ENCODE data around the gene CACNA2D3.

The CACNA2D3 gene

GRCh38 chr3:54827056-54827687 lies 704.8 kb downstream of the CACNA2D3 start:
- DNase-seq: peak; percentile 14

GRCh38 chr3:54827776-54828175 lies 705.4 kb downstream of the CACNA2D3 start:
- DNase-seq: no peak

GRCh38 chr3:54830658-54831057 lies 708.3 kb downstream of the CACNA2D3 start:
- peak; percentile 19 for DNase-seq

GRCh38 chr3:54831112-54831511 lies 708.8 kb downstream of the CACNA2D3 start:
- DNase-seq: no peak

- DNase-seq: no peak
Measured at GRCh38 chr3:54832876-54833275, 710.5 kb downstream of the CACNA2D3 start.

- DNase-seq: no peak
Measured at GRCh38 chr3:54835701-54836100, 713.3 kb downstream of the CACNA2D3 start.

- no peak for DNase-seq
Measured at GRCh38 chr3:54836871-54837270, 714.5 kb downstream of the CACNA2D3 start.

- DNase-seq: no peak
Measured at GRCh38 chr3:54837964-54838363, 715.6 kb downstream of the CACNA2D3 start.

- no peak for DNase-seq
Measured at GRCh38 chr3:54841471-54841870, 719.1 kb downstream of the CACNA2D3 start.

GRCh38 chr3:54843352-54843751 lies 721.0 kb downstream of the CACNA2D3 start:
- DNase-seq: no peak

GRCh38 chr3:54844211-54844610 lies 721.9 kb downstream of the CACNA2D3 start:
- no peak for DNase-seq

- no peak for DNase-seq
Measured at GRCh38 chr3:54845011-54845410, 722.7 kb downstream of the CACNA2D3 start.

GRCh38 chr3:54845551-54845950 lies 723.2 kb downstream of the CACNA2D3 start:
- DNase-seq: no peak

GRCh38 chr3:54846119-54846518 lies 723.8 kb downstream of the CACNA2D3 start:
- no peak for DNase-seq

- no peak for DNase-seq
Measured at GRCh38 chr3:54847361-54847760, 725.0 kb downstream of the CACNA2D3 start.

GRCh38 chr3:54849360-54849759 lies 727.0 kb downstream of the CACNA2D3 start:
- no peak for DNase-seq

- no peak for DNase-seq
Measured at GRCh38 chr3:54850484-54851018, 728.2 kb downstream of the CACNA2D3 start.

GRCh38 chr3:54853573-54854404 lies 731.4 kb downstream of the CACNA2D3 start:
- peak; percentile 73 for DNase-seq

- DNase-seq: no peak
Measured at GRCh38 chr3:54856271-54856670, 733.9 kb downstream of the CACNA2D3 start.

- no peak for DNase-seq
Measured at GRCh38 chr3:54857343-54857742, 735.0 kb downstream of the CACNA2D3 start.

GRCh38 chr3:54858093-54858785 lies 735.9 kb downstream of the CACNA2D3 start:
- DNase-seq: no peak

GRCh38 chr3:54859184-54859583 lies 736.8 kb downstream of the CACNA2D3 start:
- no peak for DNase-seq

GRCh38 chr3:54861248-54862067 lies 739.1 kb downstream of the CACNA2D3 start:
- DNase-seq: no peak

Measured in NCI-H146 (cell line).